Activated T-cell treated with anti-CD3 and anti-CD28 coated beads, Interleukin-2, amount 50 U/mL, for 24 hours (primary cell): ENCODE measurements around the gene DDX11.
"Not testable (repeated sequence)": the region's sequence is repeated elsewhere in the genome, so short reads cannot be mapped to it uniquely, and the experiment has no call there.

Source experiments
- DNase-seq: peaks from one replicate; pipeline ENCODE4 v3.0.0-alpha.2; 2020
- H3K27ac Mint-ChIP-seq: 2 replicates; pipeline ENCODE4 v1.8.0; 2020; ENCODE audit warnings: mild to moderate bottlenecking, mixed read lengths
- H3K27me3 Mint-ChIP-seq: 2 replicates; pipeline ENCODE4 v1.8.0; 2020; ENCODE audit warnings: mixed read lengths
- H3K36me3 Mint-ChIP-seq: 2 replicates; pipeline ENCODE4 v1.8.0; 2020; ENCODE audit warnings: low read depth, mixed read lengths
- H3K4me1 Mint-ChIP-seq: 2 replicates; pipeline ENCODE4 v1.8.0; 2020; ENCODE audit warnings: low read depth, mixed read lengths
- H3K4me3 Mint-ChIP-seq: 2 replicates; pipeline ENCODE4 v1.8.0; 2020; ENCODE audit warnings: mild to moderate bottlenecking, moderate library complexity, mixed read lengths
- H3K9me3 Mint-ChIP-seq: 2 replicates; pipeline ENCODE4 v1.8.0; 2020; ENCODE audit warnings: mixed read lengths

Gene DDX11

GRCh38 chr12:31118347-31119191 lies 44.9 kb downstream of the DDX11 start:
- Mint-ChIP-seq H3K4me1 (peaks cover 15% of the 10 kb centered on the region), H3K4me3 (peak overlapping the region; percentile 63), H3K27me3 (peaks cover 29% of the 10 kb centered on the region), H3K9me3 (no peaks in the 10 kb centered on the region), H3K27ac (peak overlapping the region; percentile 11), H3K36me3 (no peaks in the 10 kb centered on the region)
- peak; percentile 67 for DNase-seq

GRCh38 chr12:31119192-31119802 lies 45.6 kb downstream of the DDX11 start:
- H3K4me1 Mint-ChIP-seq = peaks cover 15% of the 10 kb centered on the region
- H3K36me3 Mint-ChIP-seq = no peaks in the 10 kb centered on the region
- H3K27me3 Mint-ChIP-seq = peaks cover 27% of the 10 kb centered on the region
- H3K4me3 Mint-ChIP-seq = peak overlapping the region; percentile 63
- H3K9me3 Mint-ChIP-seq = no peaks in the 10 kb centered on the region
- no peak for DNase-seq
- no peak overlapping the region for H3K27ac Mint-ChIP-seq

GRCh38 chr12:31119803-31120211 lies 46.1 kb downstream of the DDX11 start:
- DNase-seq = no peak
- Mint-ChIP-seq H3K9me3 (no peaks in the 10 kb centered on the region), H3K27me3 (peaks cover 27% of the 10 kb centered on the region), H3K36me3 (no peaks in the 10 kb centered on the region), H3K4me1 (peaks cover 15% of the 10 kb centered on the region), H3K4me3 (peak overlapping the region; percentile 4), H3K27ac (no peak overlapping the region)

GRCh38 chr12:31120392-31121008 lies 46.8 kb downstream of the DDX11 start:
- Mint-ChIP-seq H3K4me3 (peak overlapping the region; percentile 15), H3K27me3 (peaks cover 23% of the 10 kb centered on the region), H3K27ac (no peak overlapping the region), H3K9me3 (no peaks in the 10 kb centered on the region), H3K36me3 (no peaks in the 10 kb centered on the region), H3K4me1 (peaks cover 15% of the 10 kb centered on the region)
- DNase-seq = no peak

GRCh38 chr12:31121022-31121728 lies 47.5 kb downstream of the DDX11 start:
- H3K36me3 Mint-ChIP-seq, H3K4me3 Mint-ChIP-seq, H3K9me3 Mint-ChIP-seq, DNase-seq, H3K27ac Mint-ChIP-seq: not testable (repeated sequence)
- Mint-ChIP-seq H3K27me3 (peaks cover 23% of the 10 kb centered on the region), H3K4me1 (peaks cover 15% of the 10 kb centered on the region)

- H3K27ac Mint-ChIP-seq = no peak overlapping the region
- peaks cover 9% of the 10 kb centered on the region for H3K4me1 Mint-ChIP-seq
- no peak for DNase-seq
- peaks cover 16% of the 10 kb centered on the region for H3K27me3 Mint-ChIP-seq
- H3K4me3 Mint-ChIP-seq = no peak overlapping the region
- no peaks in the 10 kb centered on the region for H3K9me3 Mint-ChIP-seq
- H3K36me3 Mint-ChIP-seq = no peaks in the 10 kb centered on the region
These were observed 48.8 kb downstream of the DDX11 start for GRCh38 chr12:31122481-31122880.

- DNase-seq, H3K27ac Mint-ChIP-seq, H3K4me3 Mint-ChIP-seq, H3K36me3 Mint-ChIP-seq, H3K9me3 Mint-ChIP-seq, H3K4me1 Mint-ChIP-seq: not testable (repeated sequence)
- peaks cover 11% of the 10 kb centered on the region for H3K27me3 Mint-ChIP-seq
These were observed 50.5 kb downstream of the DDX11 start for GRCh38 chr12:31124158-31124557.

- not testable (repeated sequence) for H3K27ac Mint-ChIP-seq
These were observed 51.5 kb downstream of the DDX11 start for GRCh38 chr12:31125171-31125570.

GRCh38 chr12:31127209-31127848 lies 53.7 kb downstream of the DDX11 start:
- H3K4me1 Mint-ChIP-seq, H3K27ac Mint-ChIP-seq, DNase-seq, H3K36me3 Mint-ChIP-seq, H3K9me3 Mint-ChIP-seq, H3K4me3 Mint-ChIP-seq: not testable (repeated sequence)
- H3K27me3 Mint-ChIP-seq = peaks cover 18% of the 10 kb centered on the region

More at GRCh38 chr12:31125171-31125570, 51.5 kb downstream of the DDX11 start:
- peaks cover 12% of the 10 kb centered on the region for H3K27me3 Mint-ChIP-seq
- not testable (repeated sequence) for DNase-seq, H3K4me1 Mint-ChIP-seq, H3K36me3 Mint-ChIP-seq, H3K9me3 Mint-ChIP-seq, H3K4me3 Mint-ChIP-seq

- not testable (repeated sequence) for H3K36me3 Mint-ChIP-seq, H3K4me3 Mint-ChIP-seq
- peaks cover 17% of the 10 kb centered on the region for H3K27me3 Mint-ChIP-seq
These were observed 62.9 kb downstream of the DDX11 start for GRCh38 chr12:31136581-31136980.

GRCh38 chr12:31144768-31145167 lies 71.1 kb downstream of the DDX11 start:
- not testable (repeated sequence) for H3K27ac Mint-ChIP-seq, H3K4me1 Mint-ChIP-seq, H3K36me3 Mint-ChIP-seq, H3K27me3 Mint-ChIP-seq, DNase-seq, H3K4me3 Mint-ChIP-seq, H3K9me3 Mint-ChIP-seq

More at GRCh38 chr12:31136581-31136980, 62.9 kb downstream of the DDX11 start:
- H3K27ac Mint-ChIP-seq, H3K4me1 Mint-ChIP-seq, H3K9me3 Mint-ChIP-seq, DNase-seq: not testable (repeated sequence)

- not testable (repeated sequence) for H3K9me3 Mint-ChIP-seq, H3K27me3 Mint-ChIP-seq, H3K4me1 Mint-ChIP-seq, H3K27ac Mint-ChIP-seq, H3K4me3 Mint-ChIP-seq, DNase-seq, H3K36me3 Mint-ChIP-seq
These were observed 71.6 kb downstream of the DDX11 start for GRCh38 chr12:31145296-31145695.

- not testable (repeated sequence) for H3K27me3 Mint-ChIP-seq, DNase-seq, H3K4me3 Mint-ChIP-seq, H3K4me1 Mint-ChIP-seq, H3K9me3 Mint-ChIP-seq, H3K27ac Mint-ChIP-seq, H3K36me3 Mint-ChIP-seq
These were observed 73.8 kb downstream of the DDX11 start for GRCh38 chr12:31147415-31147814.

GRCh38 chr12:31150766-31151165 lies 77.1 kb downstream of the DDX11 start:
- not testable (repeated sequence) for H3K27ac Mint-ChIP-seq, H3K9me3 Mint-ChIP-seq, H3K4me1 Mint-ChIP-seq, H3K4me3 Mint-ChIP-seq, DNase-seq, H3K36me3 Mint-ChIP-seq
- H3K27me3 Mint-ChIP-seq = peaks cover 13% of the 10 kb centered on the region
